HepG2 (cell line): ENCODE data around the gene VWCE. TPM values are rescaled to one million over a fixed set of nuclear protein-coding genes. Genes with fewer than 3 reads are reported as not detected.

Source experiments
- GABPB1 ChIP-seq: IDR thresholded peaks from 2 replicates; pipeline ENCODE4 v1.6.1; 2016; ENCODE audit warnings: mild to moderate bottlenecking, missing genetic modification reagents, moderate library complexity, missing compliant biosample characterization
- KDM2A ChIP-seq: sonication (generic); formaldehyde crosslinking; IDR thresholded peaks from 2 replicates; pipeline ENCODE4 v1.4.0; 2020; ENCODE audit warnings: low read depth, missing genetic modification reagents, borderline replicate concordance
- KDM6A ChIP-seq: IDR thresholded peaks from 2 replicates; pipeline ENCODE4 v1.6.1; 2016; ENCODE audit warnings: low read depth
- MXI1 ChIP-seq: IDR thresholded peaks from 3 replicates; pipeline ENCODE4 v1.6.1; 2012; ENCODE audit warnings: low read depth, low read length, inconsistent platforms, borderline replicate concordance
- NFYC ChIP-seq: IDR thresholded peaks from 2 replicates; pipeline ENCODE4 v1.6.1; 2016; ENCODE audit warnings: missing genetic modification reagents, missing compliant biosample characterization
- POLR2A ChIP-seq, 2 experiments: IDR thresholded peaks; 2 replicates each; pipeline ENCODE4 v1.6.1; 2011; ENCODE audit warnings: low read depth in 2 of 2, low read length in 2 of 2, mild to moderate bottlenecking in 1 of 2, moderate library complexity in 1 of 2; ENCODE audit not compliant: insufficient read depth in 1 of 2
- ZNF296 ChIP-seq: sonication (generic); formaldehyde crosslinking; conservative IDR thresholded peaks from 2 replicates; pipeline ENCODE4 v1.5.0; 2020; ENCODE audit warnings: mild to moderate bottlenecking, missing genetic modification reagents
- ZNF34 ChIP-seq: sonication (generic); formaldehyde crosslinking; IDR thresholded peaks from 2 replicates; pipeline ENCODE4 v1.4.0; 2020; ENCODE audit warnings: mild to moderate bottlenecking, missing genetic modification reagents, borderline replicate concordance
- ZNF567 ChIP-seq: sonication (generic); formaldehyde crosslinking; IDR thresholded peaks from 2 replicates; pipeline ENCODE4 v1.8.1; 2023; ENCODE audit warnings: mild to moderate bottlenecking, missing genetic modification reagents, borderline replicate concordance
- ZNF644 ChIP-seq: IDR thresholded peaks from 2 replicates; pipeline ENCODE4 v1.6.1; 2016; ENCODE audit warnings: low read depth
- ZNF670 ChIP-seq: sonication (generic); formaldehyde crosslinking; IDR thresholded peaks from 2 replicates; pipeline ENCODE4 v1.8.0; 2022; ENCODE audit warnings: mild to moderate bottlenecking, missing genetic modification reagents, borderline replicate concordance
- polyA plus RNA-seq, 8 experiments: library from polyadenylated mRNA; depleted of rRNA in 3 of 8; stranded (reverse) in 7 of 8; unstranded in 1 of 8; fragments of >200 nt; fragmentation: Illumina TruSeq in 4 of 8; extraction: Trizol in 4 of 8; gene quantifications; 2 replicates each; pipeline versions ENCODE4 v1.2.1 to v1.2.3, GENCODE V29; 2011 to 2016; ENCODE audit warnings: low read depth in 4 of 8, missing spikeins in 1 of 8, mixed read lengths in 1 of 8; ENCODE audit not compliant: insufficient read depth in 1 of 8
- total RNA-seq, 5 experiments: library from RNA; depleted of rRNA; stranded (reverse); fragments of >200 nt; fragmentation: Illumina TruSeq; extraction: Trizol; gene quantifications; 2 replicates each; pipeline ENCODE4 v1.2.3, GENCODE V29; 2016; ENCODE audit warnings: low read depth in 1 of 5
- TF ChIP-seq, protein P1 (sequence below): IDR thresholded peaks from 2 replicates; pipeline ENCODE4 v1.6.1; 2016; ENCODE audit warnings: low read depth, missing genetic modification reagents, missing compliant biosample characterization
- TF ChIP-seq, protein P2 (sequence below): sonication (generic); formaldehyde crosslinking; conservative IDR thresholded peaks from 2 replicates; pipeline ENCODE4 v1.5.0; 2020; ENCODE audit warnings: missing genetic modification reagents
- TF ChIP-seq, protein P3 (sequence below): sonication (generic); formaldehyde crosslinking; IDR thresholded peaks from 2 replicates; pipeline ENCODE4 v1.4.0; 2020; ENCODE audit warnings: mild to moderate bottlenecking, missing genetic modification reagents
- TF ChIP-seq, protein P4 (sequence below): sonication (generic); formaldehyde crosslinking; IDR thresholded peaks from 2 replicates; pipeline ENCODE4 v1.9.0; 2021; ENCODE audit warnings: mild to moderate bottlenecking, missing genetic modification reagents

The VWCE gene
- total and polyA plus RNA-seq, 2 of the 13 experiments (the other 11 are each of a cell fraction or from before 2014, with no cell fraction given), result 27.6 to 58.3 TPM

DNA sequence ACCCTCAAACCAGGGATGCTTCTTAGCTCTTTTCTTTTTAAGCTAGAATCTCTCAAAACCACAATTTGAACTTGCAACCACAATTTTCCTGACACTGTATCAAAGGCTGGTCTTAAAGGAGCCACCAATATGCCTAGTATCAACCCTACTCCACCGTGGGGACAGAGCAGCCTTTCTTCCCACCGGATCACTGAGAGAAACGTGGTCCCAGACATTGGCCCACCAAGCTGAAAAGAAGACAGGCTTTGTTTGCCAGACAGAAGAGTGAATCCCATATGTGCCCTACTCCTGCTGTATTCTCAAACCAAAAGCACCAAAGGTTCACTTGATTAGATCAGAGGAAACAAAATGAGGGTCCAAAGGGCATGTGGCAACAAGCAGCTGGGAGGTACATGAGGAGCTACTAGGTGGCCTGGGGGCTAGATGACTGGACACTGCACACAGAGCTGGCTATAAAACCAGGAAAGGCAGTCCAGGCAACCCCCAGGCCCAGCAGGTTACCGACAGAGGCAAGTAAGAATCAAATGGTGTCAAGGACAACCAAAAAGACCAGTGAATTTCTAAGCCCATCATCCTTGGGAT, 3.6 kb upstream of the VWCE start (continued):
- TF ChIP-seq, protein P1, sequence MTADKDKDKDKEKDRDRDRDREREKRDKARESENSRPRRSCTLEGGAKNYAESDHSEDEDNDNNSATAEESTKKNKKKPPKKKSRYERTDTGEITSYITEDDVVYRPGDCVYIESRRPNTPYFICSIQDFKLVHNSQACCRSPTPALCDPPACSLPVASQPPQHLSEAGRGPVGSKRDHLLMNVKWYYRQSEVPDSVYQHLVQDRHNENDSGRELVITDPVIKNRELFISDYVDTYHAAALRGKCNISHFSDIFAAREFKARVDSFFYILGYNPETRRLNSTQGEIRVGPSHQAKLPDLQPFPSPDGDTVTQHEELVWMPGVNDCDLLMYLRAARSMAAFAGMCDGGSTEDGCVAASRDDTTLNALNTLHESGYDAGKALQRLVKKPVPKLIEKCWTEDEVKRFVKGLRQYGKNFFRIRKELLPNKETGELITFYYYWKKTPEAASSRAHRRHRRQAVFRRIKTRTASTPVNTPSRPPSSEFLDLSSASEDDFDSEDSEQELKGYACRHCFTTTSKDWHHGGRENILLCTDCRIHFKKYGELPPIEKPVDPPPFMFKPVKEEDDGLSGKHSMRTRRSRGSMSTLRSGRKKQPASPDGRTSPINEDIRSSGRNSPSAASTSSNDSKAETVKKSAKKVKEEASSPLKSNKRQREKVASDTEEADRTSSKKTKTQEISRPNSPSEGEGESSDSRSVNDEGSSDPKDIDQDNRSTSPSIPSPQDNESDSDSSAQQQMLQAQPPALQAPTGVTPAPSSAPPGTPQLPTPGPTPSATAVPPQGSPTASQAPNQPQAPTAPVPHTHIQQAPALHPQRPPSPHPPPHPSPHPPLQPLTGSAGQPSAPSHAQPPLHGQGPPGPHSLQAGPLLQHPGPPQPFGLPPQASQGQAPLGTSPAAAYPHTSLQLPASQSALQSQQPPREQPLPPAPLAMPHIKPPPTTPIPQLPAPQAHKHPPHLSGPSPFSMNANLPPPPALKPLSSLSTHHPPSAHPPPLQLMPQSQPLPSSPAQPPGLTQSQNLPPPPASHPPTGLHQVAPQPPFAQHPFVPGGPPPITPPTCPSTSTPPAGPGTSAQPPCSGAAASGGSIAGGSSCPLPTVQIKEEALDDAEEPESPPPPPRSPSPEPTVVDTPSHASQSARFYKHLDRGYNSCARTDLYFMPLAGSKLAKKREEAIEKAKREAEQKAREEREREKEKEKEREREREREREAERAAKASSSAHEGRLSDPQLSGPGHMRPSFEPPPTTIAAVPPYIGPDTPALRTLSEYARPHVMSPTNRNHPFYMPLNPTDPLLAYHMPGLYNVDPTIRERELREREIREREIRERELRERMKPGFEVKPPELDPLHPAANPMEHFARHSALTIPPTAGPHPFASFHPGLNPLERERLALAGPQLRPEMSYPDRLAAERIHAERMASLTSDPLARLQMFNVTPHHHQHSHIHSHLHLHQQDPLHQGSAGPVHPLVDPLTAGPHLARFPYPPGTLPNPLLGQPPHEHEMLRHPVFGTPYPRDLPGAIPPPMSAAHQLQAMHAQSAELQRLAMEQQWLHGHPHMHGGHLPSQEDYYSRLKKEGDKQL (CRISPR knock-in tag), result no peak
- TF ChIP-seq ZNF567 (CRISPR knock-in tag) (no peak), KDM6A (CRISPR knock-in tag) (peak; percentile 84), ZNF644 (CRISPR knock-in tag) (peak; percentile 89), NFYC (CRISPR knock-in tag) (no peak), KDM2A (no peak; the same call in none of the 2 replicates), ZNF670 (CRISPR knock-in tag) (no peak), ZNF34 (CRISPR knock-in tag) (no peak), POLR2A (IDR thresholded peaks at IDR 0.05; ENCODE audit: insufficient read depth in 1 of 2, low read depth in 2 of 2, low read length in 2 of 2) (peak in 1 of 2 experiments; percentile 41; a peak in 2 of 4 replicates), GABPB1 (CRISPR knock-in tag) (no peak), ZNF296 (CRISPR knock-in tag) (no peak), MXI1 (peak; percentile 88; the same call in 1 of the 3 replicates)
- TF ChIP-seq, protein P2, sequence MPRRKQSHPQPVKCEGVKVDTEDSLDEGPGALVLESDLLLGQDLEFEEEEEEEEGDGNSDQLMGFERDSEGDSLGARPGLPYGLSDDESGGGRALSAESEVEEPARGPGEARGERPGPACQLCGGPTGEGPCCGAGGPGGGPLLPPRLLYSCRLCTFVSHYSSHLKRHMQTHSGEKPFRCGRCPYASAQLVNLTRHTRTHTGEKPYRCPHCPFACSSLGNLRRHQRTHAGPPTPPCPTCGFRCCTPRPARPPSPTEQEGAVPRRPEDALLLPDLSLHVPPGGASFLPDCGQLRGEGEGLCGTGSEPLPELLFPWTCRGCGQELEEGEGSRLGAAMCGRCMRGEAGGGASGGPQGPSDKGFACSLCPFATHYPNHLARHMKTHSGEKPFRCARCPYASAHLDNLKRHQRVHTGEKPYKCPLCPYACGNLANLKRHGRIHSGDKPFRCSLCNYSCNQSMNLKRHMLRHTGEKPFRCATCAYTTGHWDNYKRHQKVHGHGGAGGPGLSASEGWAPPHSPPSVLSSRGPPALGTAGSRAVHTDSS (CRISPR knock-in tag), result no peak
- TF ChIP-seq, protein P3, sequence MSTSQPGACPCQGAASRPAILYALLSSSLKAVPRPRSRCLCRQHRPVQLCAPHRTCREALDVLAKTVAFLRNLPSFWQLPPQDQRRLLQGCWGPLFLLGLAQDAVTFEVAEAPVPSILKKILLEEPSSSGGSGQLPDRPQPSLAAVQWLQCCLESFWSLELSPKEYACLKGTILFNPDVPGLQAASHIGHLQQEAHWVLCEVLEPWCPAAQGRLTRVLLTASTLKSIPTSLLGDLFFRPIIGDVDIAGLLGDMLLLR (CRISPR knock-in tag), result no peak
- TF ChIP-seq, protein P4, sequence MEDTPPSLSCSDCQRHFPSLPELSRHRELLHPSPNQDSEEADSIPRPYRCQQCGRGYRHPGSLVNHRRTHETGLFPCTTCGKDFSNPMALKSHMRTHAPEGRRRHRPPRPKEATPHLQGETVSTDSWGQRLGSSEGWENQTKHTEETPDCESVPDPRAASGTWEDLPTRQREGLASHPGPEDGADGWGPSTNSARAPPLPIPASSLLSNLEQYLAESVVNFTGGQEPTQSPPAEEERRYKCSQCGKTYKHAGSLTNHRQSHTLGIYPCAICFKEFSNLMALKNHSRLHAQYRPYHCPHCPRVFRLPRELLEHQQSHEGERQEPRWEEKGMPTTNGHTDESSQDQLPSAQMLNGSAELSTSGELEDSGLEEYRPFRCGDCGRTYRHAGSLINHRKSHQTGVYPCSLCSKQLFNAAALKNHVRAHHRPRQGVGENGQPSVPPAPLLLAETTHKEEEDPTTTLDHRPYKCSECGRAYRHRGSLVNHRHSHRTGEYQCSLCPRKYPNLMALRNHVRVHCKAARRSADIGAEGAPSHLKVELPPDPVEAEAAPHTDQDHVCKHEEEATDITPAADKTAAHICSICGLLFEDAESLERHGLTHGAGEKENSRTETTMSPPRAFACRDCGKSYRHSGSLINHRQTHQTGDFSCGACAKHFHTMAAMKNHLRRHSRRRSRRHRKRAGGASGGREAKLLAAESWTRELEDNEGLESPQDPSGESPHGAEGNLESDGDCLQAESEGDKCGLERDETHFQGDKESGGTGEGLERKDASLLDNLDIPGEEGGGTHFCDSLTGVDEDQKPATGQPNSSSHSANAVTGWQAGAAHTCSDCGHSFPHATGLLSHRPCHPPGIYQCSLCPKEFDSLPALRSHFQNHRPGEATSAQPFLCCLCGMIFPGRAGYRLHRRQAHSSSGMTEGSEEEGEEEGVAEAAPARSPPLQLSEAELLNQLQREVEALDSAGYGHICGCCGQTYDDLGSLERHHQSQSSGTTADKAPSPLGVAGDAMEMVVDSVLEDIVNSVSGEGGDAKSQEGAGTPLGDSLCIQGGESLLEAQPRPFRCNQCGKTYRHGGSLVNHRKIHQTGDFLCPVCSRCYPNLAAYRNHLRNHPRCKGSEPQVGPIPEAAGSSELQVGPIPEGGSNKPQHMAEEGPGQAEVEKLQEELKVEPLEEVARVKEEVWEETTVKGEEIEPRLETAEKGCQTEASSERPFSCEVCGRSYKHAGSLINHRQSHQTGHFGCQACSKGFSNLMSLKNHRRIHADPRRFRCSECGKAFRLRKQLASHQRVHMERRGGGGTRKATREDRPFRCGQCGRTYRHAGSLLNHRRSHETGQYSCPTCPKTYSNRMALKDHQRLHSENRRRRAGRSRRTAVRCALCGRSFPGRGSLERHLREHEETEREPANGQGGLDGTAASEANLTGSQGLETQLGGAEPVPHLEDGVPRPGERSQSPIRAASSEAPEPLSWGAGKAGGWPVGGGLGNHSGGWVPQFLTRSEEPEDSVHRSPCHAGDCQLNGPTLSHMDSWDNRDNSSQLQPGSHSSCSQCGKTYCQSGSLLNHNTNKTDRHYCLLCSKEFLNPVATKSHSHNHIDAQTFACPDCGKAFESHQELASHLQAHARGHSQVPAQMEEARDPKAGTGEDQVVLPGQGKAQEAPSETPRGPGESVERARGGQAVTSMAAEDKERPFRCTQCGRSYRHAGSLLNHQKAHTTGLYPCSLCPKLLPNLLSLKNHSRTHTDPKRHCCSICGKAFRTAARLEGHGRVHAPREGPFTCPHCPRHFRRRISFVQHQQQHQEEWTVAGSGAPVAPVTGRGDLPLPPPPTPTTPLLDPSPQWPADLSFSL (CRISPR knock-in tag), result no peak
